NOMO-1 (cell line): Measurements from ENCODE around the gene SP140L.
"Not testable (repeated sequence)": the region's sequence is repeated elsewhere in the genome, so short reads cannot be mapped to it uniquely, and the experiment has no call there.

Source experiments
- DNase-seq, 2 experiments: peaks; one replicate each; lab custom pipeline; 2025; ENCODE audit not compliant: unreplicated experiment in 2 of 2; lab: John Stamatoyannopoulos, UW

Gene SP140L

DNA sequence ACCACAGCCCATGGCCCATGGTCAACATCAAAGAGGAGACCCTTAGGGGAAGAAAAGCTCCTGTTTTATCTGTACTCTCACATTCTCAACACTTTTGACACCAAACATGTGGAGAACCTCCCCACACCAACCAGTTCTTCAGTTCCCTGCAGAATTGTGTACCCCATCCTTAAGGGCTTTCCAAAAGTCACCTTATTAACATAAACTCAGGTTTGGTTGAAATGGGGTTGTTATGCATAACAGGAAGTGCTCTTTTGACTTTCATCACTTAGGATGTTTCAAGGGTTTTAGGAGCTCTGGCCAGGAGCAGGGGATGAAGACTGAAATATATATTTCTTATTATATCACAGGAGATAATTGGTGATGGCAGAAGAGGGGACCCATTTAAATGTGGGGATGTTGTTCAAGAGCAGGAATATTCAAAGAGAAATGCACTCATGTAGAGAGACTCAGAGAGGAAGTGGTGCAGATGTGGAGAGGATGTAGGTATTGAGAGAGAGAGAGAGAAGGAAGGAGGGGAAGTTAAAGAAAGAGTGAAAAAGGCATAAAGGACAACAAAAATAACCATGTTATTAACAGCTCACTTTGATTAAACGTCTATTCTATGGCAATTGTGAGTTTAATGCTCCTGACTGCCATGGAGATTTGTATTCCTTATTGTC lies 35.2 kb downstream of the SP140L start:
- DNase-seq = peak in 1 of 2 experiments; percentile 21

DNA sequence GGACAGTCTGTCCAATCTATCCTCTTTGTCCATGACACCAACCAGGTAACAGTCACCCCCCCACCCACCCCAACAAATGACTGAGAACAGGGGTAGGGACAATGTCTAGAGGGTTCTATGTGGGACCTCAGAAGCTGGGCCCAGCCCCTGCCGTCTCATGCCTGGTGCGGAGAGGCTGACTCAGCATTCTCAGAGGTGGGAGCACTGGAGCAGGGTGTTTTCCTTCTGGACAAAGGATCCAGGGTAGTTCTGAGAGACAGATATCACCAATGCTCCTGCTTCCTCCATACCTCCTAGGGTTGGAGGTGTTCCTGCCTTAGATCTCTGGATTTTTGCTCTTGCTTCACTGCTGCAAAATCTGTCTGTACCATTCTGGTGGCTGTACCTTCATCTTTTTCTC lies 55.1 kb downstream of the SP140L start:
- DNase-seq = no peak

DNA sequence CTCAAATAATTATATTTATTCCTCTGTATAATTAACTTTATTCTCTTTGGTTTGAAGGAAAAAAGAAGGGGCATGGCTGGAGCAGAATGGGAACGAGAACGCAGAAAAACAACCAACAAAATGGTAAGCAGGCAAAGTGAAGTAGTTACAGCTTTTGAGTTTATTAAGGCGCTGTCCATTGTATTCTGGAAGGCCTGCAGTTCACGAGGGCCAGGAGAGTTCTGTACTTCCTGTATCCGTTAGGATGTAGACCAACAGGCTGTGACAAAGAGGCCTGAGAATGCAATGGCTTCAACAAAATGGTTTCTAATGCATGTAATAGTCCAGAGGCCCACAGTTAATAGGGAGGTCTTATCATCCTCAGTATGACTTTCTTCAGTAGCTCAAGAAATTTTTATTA lies 56.5 kb downstream of the SP140L start:
- no peak for DNase-seq

DNA sequence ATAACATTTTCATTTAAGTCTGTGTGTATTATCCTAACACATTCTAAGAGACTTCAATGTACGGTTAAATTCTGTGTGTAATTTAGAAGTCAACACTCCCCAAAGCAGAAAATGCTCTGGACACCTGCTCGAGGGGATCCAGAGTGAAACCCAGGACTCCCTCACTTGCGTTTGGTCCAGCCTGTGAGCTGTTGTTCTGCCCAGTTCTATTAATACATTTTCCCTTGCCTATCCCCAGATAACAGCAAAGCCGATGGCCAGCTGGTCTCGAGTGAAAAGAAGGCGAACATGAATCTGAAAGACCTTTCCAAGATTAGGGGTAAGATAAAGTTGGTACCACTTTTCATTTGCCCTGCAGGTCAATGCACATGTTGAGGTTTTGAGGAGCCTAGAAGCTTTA lies 58.0 kb downstream of the SP140L start:
- DNase-seq = no peak

DNA sequence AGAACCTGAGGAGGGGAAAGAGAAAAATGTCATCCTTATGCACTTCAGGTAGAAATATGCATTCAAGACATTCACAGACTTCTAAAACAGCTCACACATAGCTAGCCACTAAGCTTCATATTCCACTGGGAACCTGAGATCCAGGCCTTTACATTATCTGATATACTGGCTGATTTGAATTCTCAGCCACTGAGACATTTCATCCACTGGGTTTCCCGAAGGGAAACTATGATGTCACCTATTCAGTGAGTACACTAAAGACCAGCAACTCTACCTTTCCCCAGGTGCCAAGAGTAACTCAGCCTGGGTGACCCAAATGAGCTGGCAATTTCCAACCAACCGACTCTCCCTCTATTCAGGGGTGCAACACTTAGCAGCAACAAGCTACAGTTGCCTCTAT lies 67.3 kb downstream of the SP140L start:
- DNase-seq = no peak

- not testable (repeated sequence) for DNase-seq
These were observed 71.7 kb downstream of the SP140L start for GRCh38 chr2:230398698-230399097.

DNA sequence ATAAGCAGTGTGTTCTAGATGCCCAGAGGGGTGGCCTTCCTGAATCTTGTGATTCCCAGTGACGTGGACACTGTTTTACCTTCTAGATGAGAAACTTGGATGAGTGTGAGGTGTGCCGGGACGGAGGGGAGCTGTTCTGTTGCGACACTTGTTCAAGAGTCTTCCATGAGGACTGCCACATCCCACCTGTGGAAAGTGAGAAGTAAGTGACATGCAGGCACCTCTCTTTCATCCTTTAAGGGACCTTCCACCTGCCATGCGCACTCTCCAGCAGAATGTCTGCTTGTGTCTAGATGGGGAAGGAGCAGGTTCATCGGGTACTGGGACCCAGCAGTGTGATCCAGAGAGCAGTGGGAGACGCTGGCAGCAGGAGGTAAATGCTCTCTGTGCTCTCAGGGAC lies 73.0 kb downstream of the SP140L start:
- no peak for DNase-seq

- no peak for DNase-seq
These were observed 73.5 kb downstream of the SP140L start for GRCh38 chr2:230400454-230400853.

DNA sequence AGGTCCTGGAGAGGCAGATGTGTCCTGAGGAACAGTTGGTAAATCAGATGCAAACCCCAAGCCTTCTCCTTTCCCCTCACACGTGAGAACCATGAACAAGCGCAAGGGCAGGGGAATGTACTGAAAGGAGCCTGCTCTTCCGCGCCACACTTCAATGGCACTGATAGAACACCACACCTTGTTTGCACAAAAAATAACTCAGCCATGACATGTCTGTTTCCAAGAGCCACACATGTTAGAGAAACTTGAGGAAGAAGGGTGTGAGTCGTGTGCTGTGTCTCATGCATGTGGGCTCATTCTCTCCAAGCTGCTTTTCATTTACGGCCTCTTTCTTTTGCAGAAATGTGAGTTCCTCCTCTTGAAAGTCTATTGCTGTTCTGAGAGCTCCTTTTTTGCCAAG lies 74.0 kb downstream of the SP140L start:
- DNase-seq = not testable (repeated sequence)

DNA sequence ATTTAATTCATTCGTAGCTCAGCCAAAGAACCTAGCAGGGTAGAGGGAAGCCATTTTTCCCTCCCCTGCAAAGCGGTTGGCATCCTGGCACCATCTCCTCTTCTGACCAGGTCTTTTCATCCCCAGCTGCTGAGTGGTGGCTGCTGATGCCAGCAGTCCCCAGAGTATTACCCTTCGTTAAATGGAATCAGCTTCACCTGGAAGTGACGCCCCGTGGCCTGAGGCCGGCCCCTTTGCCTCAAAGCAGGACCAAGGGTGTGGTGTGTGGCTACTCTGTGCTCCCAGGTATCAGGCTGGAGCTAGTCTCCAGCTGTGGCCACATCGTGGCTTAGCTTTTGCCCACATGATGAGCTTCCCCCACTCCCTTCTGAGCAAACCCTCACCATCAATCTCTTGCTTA lies 76.8 kb downstream of the SP140L start:
- DNase-seq = no peak

GRCh38 chr2:230405824-230406223 lies 78.8 kb downstream of the SP140L start:
- DNase-seq = no peak

DNA sequence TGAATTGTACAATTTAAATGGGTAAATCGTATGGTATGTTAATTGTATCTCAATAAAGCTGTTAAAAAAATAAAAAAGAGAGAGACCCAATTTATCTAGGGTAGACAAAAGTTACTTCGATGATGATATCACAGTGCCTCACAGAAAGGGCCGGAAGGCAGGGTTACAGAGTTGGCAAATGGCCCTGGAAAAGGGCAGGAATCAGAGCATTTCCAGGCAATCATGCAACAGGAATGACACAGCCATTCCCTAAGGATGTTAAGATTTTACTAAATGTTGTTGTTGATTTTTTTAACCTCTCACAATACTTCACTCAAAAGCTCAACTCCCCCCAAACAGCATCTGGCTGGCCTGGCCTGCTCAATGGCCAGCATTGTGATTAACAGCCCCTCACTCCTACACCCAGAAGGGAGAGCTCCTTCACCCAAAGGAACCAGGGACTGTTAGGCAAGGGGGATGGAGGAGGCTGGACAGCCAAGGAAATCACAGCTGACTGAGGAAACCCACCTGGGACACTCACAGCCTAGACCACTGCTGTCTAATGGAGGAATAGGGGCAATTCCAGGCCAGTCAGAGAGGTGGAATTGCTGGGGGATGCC lies 81.3 kb downstream of the SP140L start:
- no peak for DNase-seq

DNA sequence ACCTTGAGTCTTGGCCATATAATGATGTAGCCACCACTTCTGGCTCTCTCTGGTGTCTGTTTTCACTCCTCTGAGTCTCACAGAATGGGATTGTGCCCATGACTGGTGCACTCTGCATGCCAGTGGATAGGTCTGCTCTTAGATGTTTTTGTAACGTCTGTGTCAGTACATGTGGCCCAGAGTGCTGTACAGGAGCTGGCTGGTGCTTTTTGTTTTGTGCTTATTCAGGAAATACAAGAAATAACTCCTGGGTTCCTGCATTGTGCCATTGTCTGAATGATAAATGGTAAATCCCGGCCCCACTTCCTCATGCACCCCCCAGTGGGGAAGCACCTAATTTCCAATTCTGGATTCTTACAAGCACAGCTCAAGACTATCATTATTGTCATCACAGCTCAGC lies 82.3 kb downstream of the SP140L start:
- DNase-seq = not testable (repeated sequence)

GRCh38 chr2:230410263-230410662 lies 83.3 kb downstream of the SP140L start:
- no peak for DNase-seq

DNA sequence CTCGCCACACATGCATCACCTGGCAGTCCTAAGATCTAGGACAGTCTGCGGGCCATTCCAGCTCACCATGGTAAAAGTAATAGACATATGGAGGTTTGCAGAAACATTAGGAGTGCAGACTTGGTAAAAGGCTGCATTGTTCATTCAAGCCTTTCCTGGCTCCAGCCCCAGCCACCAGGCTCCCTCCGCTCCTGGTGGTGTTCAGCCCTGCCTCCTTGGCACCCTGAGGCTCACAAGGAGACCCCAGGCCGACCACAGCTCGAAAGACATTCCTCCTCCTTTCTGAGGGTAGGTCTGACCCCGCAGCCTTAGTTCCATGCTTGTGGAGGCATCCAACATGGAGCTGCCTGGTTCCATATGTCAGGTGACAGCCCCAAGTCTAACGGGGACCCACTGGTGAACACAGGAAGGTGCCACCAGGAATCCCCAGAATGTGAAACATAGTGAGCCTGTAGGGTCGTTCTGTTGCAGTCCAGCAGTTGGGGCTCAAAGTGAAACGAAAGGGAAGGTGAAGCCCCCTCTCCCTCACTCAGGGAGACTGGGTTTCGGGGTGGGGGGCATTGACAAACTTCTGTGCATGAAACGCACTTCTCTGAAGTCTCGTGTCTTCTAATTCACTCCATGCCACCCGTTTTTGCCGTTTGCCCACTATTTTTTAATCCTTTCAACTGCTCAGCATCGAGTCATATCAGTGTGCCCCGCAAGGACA lies 84.0 kb downstream of the SP140L start:
- no peak for DNase-seq

GRCh38 chr2:230411570-230412370 lies 84.8 kb downstream of the SP140L start:
- peak; percentile 65 to 67 for DNase-seq

GRCh38 chr2:230412371-230412711 lies 85.3 kb downstream of the SP140L start:
- DNase-seq = peak; percentile 54 to 57

DNA sequence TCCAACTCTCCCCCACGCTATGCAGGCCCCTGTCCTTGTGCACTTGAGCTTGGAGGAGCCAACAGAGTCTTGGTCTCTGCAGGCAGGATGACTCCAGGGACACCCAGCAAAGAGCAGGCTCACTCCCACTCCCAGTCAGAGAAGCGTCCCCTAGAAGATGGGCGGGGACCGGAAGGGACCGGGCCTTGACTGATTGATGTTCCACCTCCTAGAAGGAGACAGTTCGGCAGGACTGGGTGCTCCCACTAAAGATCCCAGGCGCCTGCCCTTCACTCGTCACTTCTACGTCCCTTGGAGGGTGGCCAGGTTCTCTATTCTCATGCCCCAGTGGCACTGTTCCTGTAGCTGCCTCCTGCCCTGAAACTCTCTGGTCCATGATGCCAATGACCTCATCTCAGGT lies 85.9 kb downstream of the SP140L start:
- no peak for DNase-seq

DNA sequence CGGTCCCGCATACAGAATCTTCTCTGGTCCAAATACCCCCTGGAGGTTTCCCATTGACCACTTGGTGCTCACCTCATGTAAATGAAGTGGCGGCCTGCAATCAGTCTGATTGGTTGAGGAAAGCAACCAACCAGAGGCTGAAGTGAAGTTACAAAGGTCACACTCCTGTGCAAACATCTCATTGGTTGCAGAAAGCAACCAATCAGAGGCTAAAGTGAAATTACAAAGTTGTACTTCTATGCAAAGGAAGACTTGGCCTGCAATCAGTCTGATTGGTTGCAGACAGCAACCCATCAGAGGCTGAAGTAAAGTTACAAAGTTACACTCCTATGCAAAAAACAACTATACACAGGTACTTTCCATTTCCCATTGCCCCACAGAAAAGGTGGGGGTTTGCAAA lies 86.5 kb downstream of the SP140L start:
- no peak for DNase-seq

DNA sequence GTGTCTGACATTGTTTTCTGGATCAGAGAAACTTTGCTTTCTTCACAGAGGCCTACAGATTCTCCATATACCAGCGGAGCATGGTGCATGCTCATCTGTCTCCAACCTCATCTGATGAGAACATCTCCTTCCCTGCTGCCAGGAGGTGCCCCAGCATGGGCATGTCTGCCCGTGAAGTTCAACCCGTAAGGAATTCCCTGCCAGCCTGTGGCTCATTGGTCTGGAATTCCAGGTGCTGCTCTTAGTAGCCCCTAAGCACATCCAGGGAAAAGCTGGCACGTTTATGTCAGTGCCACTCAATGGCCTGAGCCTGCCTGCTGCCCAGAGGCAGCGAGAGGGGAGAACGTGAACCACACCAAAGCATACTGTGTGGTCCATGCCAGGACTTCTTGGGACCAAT lies 87.3 kb downstream of the SP140L start:
- DNase-seq = no peak

DNA sequence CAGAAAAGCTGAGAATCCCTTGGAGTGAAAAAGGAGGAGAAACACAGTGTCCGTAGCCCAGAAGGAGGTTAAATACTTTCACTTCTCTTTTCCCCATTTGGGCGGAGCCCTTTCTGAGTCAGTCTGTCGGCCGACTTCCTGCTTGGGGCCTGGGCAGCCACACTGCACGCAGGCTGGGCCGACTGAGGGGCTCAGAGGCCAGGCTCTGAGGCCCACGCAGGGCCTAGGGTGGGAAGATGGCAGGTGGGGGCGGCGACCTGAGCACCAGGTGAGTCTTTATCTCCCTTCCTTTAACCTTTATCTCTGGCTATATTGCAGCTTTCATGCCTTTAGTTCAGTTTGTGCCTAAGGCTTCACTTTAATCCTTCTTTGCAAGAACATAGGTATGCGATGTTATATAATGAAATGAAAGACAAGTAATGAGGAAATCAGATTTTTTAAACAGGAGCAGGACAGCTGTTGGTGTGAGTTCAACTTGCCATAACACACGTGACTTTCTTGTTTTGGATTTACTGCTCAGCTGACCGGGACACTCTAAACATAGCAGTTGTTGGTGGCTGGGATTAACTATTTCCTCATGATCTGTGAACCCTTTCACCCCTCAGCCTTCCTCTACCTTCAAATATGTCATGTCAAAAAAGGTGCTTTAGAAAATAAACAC lies 89.2 kb downstream of the SP140L start, which contains the start of gene SP100:
TSS of gene SP100 (plus strand) at position 141 of the 661 bp plus-strand sequence. CDS start at position 237, 96 bp downstream.
- DNase-seq = peak; percentile 89 to 92
